ENCODE measurements around the gene SLC45A1. TPM values are rescaled to one million over a fixed set of nuclear protein-coding genes. Genes with fewer than 3 reads are reported as not detected.

Gene SLC45A1
- total RNA-seq, 2 experiments from 2014 or later: 0.77 to 0.95 TPM

- H3K36me3 Mint-ChIP-seq: no peaks in the 10 kb centered on the region
These were observed 25.1 kb downstream of the SLC45A1 start for GRCh38 chr1:8343044-8343443.

GRCh38 chr1:8343464-8344001 lies 25.6 kb downstream of the SLC45A1 start:
- POLR2A ChIA-PET: no interaction called here
- Mint-ChIP-seq H3K4me1 (ENCODE audit: low read depth) (no peaks in the 10 kb centered on the region), H3K9me3 (no peaks in the 10 kb centered on the region), H3K36me3 (no peaks in the 10 kb centered on the region), H3K27ac (no peak overlapping the region), H3K4me3 (no peak overlapping the region), H3K27me3 (no peaks in the 10 kb centered on the region)
- no peak for DNase-seq
- intact Hi-C loops (cut with micrococcal nuclease): no loop called here
- CTCF ChIA-PET: interaction anchor here (1.4 kb wide), 1 partner anchor 329 kb away, joined by 9 read pairs; no protein-coding TSS in a partner anchor

More at GRCh38 chr1:8343044-8343443, 25.1 kb downstream of the SLC45A1 start:
- intact Hi-C loops (cut with micrococcal nuclease): no loop called here
- no peaks in the 10 kb centered on the region for H3K4me1 Mint-ChIP-seq (ENCODE audit: low read depth)
- no peak overlapping the region for H3K4me3 Mint-ChIP-seq
- no peak for DNase-seq
- H3K27me3 Mint-ChIP-seq: no peaks in the 10 kb centered on the region
- no peak overlapping the region for H3K27ac Mint-ChIP-seq
- CTCF ChIA-PET: interaction anchor here (1.4 kb wide), 1 partner anchor 328 kb away, joined by 9 read pairs; no protein-coding TSS in a partner anchor
- POLR2A ChIA-PET: no interaction called here
- H3K9me3 Mint-ChIP-seq: no peaks in the 10 kb centered on the region

GRCh38 chr1:8344893-8345507 lies 27.1 kb downstream of the SLC45A1 start:
- DNase-seq: no peak
- Mint-ChIP-seq H3K4me3 (no peak overlapping the region), H3K9me3 (no peaks in the 10 kb centered on the region), H3K4me1 (ENCODE audit: low read depth) (peaks cover 2% of the 10 kb centered on the region), H3K27me3 (peaks cover 2% of the 10 kb centered on the region), H3K27ac (no peak overlapping the region), H3K36me3 (no peaks in the 10 kb centered on the region)
- intact Hi-C loops (cut with micrococcal nuclease): no loop called here
- CTCF ChIA-PET: no interaction called here
- POLR2A ChIA-PET: no interaction called here

GRCh38 chr1:8345621-8346415 lies 27.9 kb downstream of the SLC45A1 start:
- POLR2A ChIA-PET: interaction anchor here (1.0 kb wide), 1 partner anchor 334 kb away, joined by 3 read pairs; no protein-coding TSS in a partner anchor
- Mint-ChIP-seq H3K4me1 (ENCODE audit: low read depth) (peaks cover 2% of the 10 kb centered on the region), H3K27ac (no peak overlapping the region), H3K36me3 (no peaks in the 10 kb centered on the region), H3K9me3 (no peaks in the 10 kb centered on the region), H3K27me3 (peaks cover 2% of the 10 kb centered on the region), H3K4me3 (no peak overlapping the region)
- intact Hi-C loops (cut with micrococcal nuclease): no loop called here
- DNase-seq: no peak
- CTCF ChIA-PET: interaction anchor here (8.0 kb wide), 1 partner anchor 330 kb away, joined by 156 read pairs; no protein-coding TSS in a partner anchor

GRCh38 chr1:8347635-8348034 lies 29.7 kb downstream of the SLC45A1 start:
- DNase-seq: no peak
- H3K9me3 Mint-ChIP-seq: no peaks in the 10 kb centered on the region
- no peak overlapping the region for H3K4me3 Mint-ChIP-seq
- ChIA-PET CTCF (interaction anchor here (0.6 to 8.0 kb wide), 5 partner anchors 126 to 366 kb away, joined by 3 to 156 read pairs (median 3); no protein-coding TSS in a partner anchor), POLR2A (no interaction called here)
- peaks cover 2% of the 10 kb centered on the region for H3K27me3 Mint-ChIP-seq
- H3K27ac Mint-ChIP-seq: no peak overlapping the region
- H3K4me1 Mint-ChIP-seq (ENCODE audit: low read depth): peaks cover 2% of the 10 kb centered on the region
- intact Hi-C loops (cut with micrococcal nuclease): no loop called here
- no peaks in the 10 kb centered on the region for H3K36me3 Mint-ChIP-seq

GRCh38 chr1:8348047-8348776 lies 30.3 kb downstream of the SLC45A1 start:
- intact Hi-C loops (cut with micrococcal nuclease): no loop called here
- CTCF ChIA-PET: interaction anchor here (0.6 to 8.0 kb wide), 15 partner anchors 12 to 373 kb away, joined by 3 to 156 read pairs (median 6); no protein-coding TSS in a partner anchor
- no peaks in the 10 kb centered on the region for H3K36me3 Mint-ChIP-seq
- H3K4me1 Mint-ChIP-seq (ENCODE audit: low read depth): peaks cover 2% of the 10 kb centered on the region
- no peak for DNase-seq
- H3K9me3 Mint-ChIP-seq: no peaks in the 10 kb centered on the region
- H3K27me3 Mint-ChIP-seq: peaks cover 2% of the 10 kb centered on the region
- H3K4me3 Mint-ChIP-seq: no peak overlapping the region
- POLR2A ChIA-PET: no interaction called here
- no peak overlapping the region for H3K27ac Mint-ChIP-seq

DNA sequence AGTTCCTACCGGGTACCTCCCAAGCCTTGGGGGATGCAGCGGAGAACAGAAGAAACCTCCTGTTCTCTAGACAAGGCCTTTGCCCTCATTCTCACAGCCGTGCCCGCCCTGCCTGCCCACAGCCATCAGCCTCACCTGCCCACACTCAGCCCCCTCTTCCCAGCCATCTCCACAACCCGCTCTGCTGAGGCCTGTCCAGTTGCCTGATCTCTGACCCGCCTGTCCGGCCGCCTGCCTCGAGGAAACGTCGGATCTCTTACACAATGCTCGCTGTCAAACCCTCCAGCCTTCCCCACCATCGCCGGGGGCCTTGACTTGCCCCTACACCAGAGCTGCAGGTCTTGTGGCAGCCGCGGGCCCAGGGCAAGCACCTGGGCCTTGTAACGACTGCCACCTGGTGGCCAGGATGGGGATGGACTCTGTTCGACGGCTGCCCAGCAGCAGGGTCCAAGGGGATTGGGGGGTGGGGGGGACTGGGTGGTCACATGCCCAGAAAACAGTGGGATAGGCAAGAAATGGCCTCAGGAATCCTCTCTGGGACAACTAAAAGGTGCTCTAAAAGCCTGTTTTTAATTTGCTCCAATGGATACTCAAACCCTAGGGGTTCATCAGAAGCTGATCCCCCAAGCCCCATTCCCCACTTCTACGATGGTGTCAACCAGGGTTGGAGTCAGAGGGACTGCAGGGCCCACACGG lies 31.0 kb downstream of the SLC45A1 start:
- Mint-ChIP-seq H3K27ac (no peak overlapping the region), H3K36me3 (no peaks in the 10 kb centered on the region), H3K4me1 (ENCODE audit: low read depth) (peaks cover 2% of the 10 kb centered on the region), H3K4me3 (no peak overlapping the region), H3K27me3 (peaks cover 2% of the 10 kb centered on the region), H3K9me3 (no peaks in the 10 kb centered on the region)
- intact Hi-C loops (cut with micrococcal nuclease): loop anchor here (1.0 kb wide), 1 partner anchor 334 kb away; no protein-coding TSS in a partner anchor
- ChIA-PET CTCF (interaction anchor here (0.7 to 8.0 kb wide), 15 partner anchors 11 to 374 kb away, joined by 3 to 156 read pairs (median 6); no protein-coding TSS in a partner anchor), POLR2A (no interaction called here)
- DNase-seq: peak; percentile 76

- no peaks in the 10 kb centered on the region for H3K36me3 Mint-ChIP-seq
- peaks cover 2% of the 10 kb centered on the region for H3K27me3 Mint-ChIP-seq
- ChIA-PET POLR2A (no interaction called here), CTCF (interaction anchor here (0.7 to 8.0 kb wide), 15 partner anchors 11 to 374 kb away, joined by 3 to 156 read pairs (median 6); no protein-coding TSS in a partner anchor)
- intact Hi-C loops (cut with micrococcal nuclease): loop anchor here (1.0 kb wide), 1 partner anchor 334 kb away; no protein-coding TSS in a partner anchor
- H3K4me3 Mint-ChIP-seq: no peak overlapping the region
- H3K27ac Mint-ChIP-seq: no peak overlapping the region
- peaks cover 2% of the 10 kb centered on the region for H3K4me1 Mint-ChIP-seq (ENCODE audit: low read depth)
- no peaks in the 10 kb centered on the region for H3K9me3 Mint-ChIP-seq
- no peak for DNase-seq
These were observed 31.6 kb downstream of the SLC45A1 start for GRCh38 chr1:8349473-8349865.

DNA sequence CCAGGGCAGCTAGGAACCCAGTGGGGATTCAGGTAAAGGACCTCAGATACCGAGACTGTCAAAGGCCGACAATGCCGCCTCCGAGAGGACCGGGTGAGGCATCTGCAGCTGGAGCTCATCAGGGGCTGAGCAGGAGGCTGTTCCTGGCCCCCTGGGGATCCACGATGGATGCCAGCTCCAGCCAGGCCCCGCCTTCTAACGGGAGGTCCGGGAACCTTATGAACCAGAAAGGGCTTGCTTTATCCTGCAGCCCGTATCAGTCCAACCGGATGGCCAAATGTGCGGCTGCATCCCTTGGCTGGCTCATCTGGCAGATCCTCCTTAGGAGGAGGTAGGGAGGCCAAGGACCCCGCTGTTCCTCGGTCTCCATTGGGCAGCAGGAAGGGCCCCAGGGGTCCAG lies 32.0 kb downstream of the SLC45A1 start:
- no peak for DNase-seq
- Mint-ChIP-seq H3K4me3 (no peak overlapping the region), H3K4me1 (ENCODE audit: low read depth) (peaks cover 2% of the 10 kb centered on the region), H3K27ac (no peak overlapping the region), H3K27me3 (peaks cover 2% of the 10 kb centered on the region), H3K36me3 (peaks cover 2% of the 10 kb centered on the region), H3K9me3 (no peaks in the 10 kb centered on the region)
- POLR2A ChIA-PET: no interaction called here
- intact Hi-C loops (cut with micrococcal nuclease): loop anchor here (1.0 kb wide), 1 partner anchor 335 kb away; no protein-coding TSS in a partner anchor
- CTCF ChIA-PET: interaction anchor here (1.2 to 8.0 kb wide), 12 partner anchors 18 to 391 kb away, joined by 3 to 156 read pairs (median 6); no protein-coding TSS in a partner anchor

DNA sequence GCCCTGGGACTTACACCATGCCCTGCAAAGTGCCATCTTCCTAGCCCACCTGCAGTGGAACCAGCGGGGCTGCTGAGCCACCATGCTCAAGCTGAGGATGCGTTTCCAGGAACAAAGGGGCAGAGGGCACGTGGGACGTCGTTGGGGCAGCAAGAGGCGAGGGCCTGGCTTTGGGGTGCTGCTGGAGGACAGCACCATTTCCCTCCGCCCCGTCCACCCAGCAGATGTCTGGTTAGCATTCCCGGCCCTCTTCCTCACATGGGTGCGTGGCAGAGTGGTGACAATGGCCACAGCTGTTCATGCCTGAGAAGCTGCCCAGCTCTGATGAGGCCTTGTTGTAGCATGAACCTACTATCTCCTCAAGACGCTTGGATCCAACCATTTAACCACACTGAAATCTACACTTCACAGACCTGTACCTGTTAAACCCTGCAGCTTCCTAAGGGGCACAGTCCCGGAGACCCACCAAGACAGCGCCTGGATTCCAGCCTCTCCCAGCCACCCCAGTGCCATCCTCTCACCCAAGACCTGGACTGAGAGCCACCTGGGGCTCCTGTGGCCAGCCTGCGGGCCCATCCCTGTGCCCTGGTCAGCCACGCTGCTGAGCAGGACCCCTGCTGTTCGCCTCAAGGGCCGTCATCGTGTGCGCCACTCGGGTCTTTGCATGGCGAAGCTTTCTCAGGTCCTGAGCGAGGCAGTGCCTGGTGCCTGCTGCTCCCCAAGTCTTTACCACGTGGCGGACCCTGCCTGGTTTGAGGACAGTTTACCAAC lies 33.2 kb downstream of the SLC45A1 start:
- intact Hi-C loops (cut with micrococcal nuclease): no loop called here

More for the DNA sequence above, 33.2 kb downstream of the SLC45A1 start:
- Mint-ChIP-seq H3K9me3 (no peaks in the 10 kb centered on the region), H3K4me1 (ENCODE audit: low read depth) (peaks cover 2% of the 10 kb centered on the region), H3K27me3 (peaks cover 2% of the 10 kb centered on the region), H3K27ac (no peak overlapping the region), H3K4me3 (no peak overlapping the region), H3K36me3 (peaks cover 4% of the 10 kb centered on the region)
- POLR2A ChIA-PET: no interaction called here
- CTCF ChIA-PET: interaction anchor here (0.6 to 8.0 kb wide), 16 partner anchors 17 to 497 kb away, joined by 3 to 156 read pairs (median 4); partner anchors contain the start of gene SLC45A1
- DNase-seq: no peak
